Ramos (cell line): ENCODE measurements around the gene SLC22A4.

Experiments used
- in situ Hi-C: fragments of 300-500 bp; cut with MboI; formaldehyde crosslinking; loops from one replicate; pipeline ENCODE4 v1.14.3; 2022; ENCODE audit warnings: low sequenced_read_pairs; ENCODE audit not compliant: unreplicated experiment

Gene SLC22A4

DNA sequence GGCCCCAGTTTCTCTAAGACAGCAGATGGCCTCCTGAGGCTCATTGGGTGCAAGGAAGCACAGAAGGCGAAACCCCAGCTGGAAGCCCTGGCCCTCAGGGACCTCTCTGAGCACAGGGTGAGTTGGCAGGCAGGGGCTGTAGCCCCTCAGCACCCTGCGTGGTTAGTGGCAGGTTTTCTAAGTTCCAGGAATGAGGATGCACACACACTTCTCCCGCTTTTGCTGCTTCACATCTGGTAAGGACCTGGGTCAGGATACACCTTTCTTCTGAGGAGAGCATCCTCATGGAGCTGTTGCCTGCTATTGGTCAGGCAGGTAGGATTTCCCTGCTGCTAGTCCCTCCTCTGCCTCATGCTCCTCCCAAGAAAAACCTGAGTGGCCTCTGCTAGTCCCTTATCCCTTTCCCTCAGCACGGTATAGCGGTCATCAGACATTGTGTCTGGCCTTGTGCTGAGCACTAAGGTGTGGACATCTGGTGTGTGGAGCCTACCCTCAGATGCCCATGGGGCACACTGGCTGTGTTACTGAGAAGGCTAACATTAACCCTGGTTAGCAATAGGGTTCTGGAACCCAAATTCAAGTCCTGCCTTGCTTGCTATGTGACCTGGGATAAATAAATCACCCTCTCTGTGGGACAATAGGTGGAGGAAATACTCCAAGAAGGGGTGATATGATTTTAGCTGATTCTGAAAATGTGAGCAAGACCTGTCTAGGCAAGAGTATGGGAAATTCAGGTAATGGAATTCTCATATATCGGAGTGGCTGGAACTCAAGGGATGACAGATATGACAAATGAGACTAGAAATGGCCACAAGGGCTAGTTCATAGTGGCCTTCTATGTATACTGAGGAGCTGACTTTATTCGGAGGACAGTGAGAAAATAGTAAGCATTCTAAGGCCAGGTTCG, 1.6 kb downstream of the SLC22A4 start:
- in situ Hi-C loops: no loop called here

DNA sequence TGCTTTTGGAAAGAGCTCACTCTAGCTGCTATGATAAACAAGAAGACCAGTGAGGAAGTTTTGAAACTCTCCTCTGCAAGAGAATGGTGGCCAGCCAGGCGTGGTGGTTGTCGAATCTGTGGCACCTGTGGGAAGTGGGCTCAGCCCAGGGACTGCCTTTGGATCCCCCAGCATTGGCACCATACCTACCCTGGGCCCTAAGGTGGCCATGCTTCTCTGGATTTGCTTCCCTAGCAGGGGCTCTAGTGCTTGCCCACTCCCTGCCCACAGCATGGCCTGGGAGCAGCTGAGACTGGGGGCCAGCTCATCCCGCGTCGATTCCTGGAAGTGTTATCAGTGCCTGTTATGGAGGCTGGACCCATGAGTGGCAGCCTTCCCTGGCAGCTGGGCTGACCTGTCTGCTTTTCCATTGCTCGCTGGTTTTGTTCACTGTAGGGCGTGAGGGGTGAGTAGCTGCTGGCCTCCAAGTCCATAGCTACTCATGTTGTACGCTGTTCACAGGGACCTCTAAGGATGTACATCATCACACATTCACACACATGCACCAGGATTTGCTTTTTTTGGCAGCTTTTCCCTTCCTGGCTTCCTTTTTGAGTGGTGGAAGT, 2.3 kb downstream of the SLC22A4 start:
- in situ Hi-C loops: no loop called here

DNA sequence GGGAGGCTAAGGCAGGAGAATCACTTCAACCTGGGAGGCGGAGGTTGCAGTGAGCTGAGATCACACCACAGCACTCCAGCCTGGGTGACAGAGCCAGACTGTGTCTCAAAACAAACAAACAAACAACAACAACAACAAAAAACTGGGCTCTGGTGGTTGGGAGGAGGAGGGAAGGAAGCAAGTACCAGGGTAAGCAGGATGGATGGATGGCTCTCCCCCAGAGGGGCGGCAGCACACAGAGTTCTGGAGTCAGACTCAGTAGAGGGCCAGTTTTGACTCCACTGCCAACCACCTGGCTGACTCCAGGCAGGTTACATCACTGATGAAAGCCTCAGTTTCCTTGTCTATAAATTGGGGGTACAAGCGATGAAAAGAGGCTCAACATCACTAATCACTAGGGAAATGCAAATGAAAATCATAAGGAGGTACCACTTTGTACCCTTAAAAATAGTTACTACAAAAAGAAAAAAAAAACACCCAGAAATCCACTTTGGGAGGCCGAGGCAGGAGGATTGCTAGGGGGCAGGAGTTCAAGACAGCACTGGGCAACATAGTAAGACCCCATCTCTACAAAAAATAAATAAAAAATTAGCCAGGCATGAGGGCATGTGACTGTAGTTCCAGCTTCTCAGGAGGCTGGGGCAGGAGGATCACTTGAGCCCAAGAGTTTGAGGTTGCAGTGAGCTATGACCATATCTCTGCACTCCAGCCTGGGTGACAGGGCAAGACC, 3.2 kb downstream of the SLC22A4 start:
- in situ Hi-C loops: no loop called here

DNA sequence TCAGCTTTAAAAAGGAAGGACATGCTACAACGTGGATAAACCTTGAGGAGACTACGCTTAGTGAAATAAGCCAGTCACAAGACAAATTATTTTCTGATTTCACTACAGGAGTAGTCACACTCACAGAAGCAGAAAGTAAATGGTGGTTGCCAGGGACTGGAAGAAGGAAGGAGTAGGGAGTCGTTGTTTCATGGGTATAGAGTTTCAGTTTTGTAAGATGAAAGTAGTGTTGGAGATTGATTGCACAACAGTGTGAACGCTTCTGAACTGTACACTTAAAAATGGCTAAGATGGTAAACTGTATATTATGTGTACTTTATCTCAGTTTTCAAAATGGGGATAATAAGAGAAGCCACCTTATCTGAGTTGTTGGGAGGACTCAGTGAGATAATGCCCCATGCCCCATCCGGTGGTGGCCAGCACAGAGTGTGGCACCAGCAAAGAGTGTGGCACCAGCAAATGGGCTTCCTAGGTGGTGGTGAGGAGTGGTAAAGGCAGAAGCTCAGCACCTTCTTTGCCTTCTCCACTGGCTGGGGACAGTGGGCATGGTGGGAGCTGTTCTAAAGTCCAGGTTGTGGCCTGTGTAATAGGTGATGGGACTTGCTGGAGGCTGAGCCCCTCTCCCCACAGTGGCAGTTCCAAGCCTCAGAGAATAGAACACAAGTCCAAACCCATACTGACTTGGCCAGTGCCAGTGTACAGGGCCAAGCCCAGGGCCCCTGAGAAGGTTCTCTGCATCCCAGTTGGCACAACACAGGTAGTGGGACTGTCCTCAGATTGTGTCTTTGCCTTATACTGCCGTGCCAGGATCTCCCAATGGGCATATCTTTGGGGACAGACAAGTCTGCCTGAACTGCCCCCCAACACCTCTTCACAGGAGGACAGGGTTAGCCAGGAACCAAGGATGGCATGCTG, 4.4 kb downstream of the SLC22A4 start:
- in situ Hi-C loops: no loop called here

DNA sequence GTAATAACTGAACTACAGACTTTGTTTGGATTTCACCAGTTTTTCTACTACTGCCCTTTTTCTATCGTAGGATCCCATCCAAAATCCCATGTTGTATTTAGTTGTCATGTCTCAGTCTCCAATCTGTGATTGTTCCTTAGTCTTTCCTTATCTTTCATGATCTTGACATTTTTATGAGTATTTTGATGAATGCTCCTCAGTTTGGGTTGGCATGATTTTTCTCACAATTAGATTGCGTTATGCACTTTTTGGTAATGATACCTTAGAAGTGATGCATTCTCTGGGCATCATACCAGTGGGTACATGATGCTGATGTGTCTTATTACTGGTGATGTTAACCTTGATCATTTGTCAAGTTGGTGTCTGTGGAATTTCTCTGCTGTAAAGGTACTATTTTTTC, 5.7 kb downstream of the SLC22A4 start:
- in situ Hi-C loops: no loop called here

DNA sequence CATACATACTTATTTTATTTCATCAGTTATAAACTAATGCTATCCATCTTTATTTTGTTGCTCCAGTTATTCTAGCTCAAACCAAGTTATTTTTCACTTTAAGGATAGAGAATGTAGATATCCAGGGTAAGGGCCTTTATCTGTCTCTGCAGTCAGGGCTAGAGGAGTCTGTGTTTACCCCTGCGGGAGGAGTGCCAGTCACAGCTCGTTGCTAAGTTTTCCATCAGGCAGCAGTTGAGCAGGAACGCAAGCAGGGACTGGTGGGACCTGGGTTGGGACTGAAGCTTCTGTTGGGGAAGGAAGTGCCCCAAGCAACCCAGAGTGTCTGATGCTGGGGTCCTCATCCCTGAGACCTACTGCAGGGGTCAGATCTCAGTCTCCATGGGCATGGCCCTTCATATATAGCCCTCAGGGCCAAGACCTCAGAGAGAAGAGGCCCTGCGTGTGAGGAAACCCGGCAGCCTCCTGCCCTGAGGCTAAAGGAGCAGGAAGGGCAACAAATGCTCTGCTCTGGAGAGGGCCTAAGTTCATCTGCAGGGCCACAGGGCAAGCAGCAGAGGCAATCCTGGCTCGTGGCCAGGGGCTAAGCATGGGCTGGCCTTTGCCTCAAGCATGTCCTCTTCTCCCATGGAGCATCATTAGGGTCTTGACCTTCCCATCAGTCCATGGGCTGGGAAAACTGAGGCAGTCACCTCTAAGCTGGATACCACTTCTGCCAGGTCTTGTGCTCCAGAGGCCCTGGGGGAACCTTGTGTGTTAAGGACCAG, 6.6 kb downstream of the SLC22A4 start:
- in situ Hi-C loops: no loop called here

DNA sequence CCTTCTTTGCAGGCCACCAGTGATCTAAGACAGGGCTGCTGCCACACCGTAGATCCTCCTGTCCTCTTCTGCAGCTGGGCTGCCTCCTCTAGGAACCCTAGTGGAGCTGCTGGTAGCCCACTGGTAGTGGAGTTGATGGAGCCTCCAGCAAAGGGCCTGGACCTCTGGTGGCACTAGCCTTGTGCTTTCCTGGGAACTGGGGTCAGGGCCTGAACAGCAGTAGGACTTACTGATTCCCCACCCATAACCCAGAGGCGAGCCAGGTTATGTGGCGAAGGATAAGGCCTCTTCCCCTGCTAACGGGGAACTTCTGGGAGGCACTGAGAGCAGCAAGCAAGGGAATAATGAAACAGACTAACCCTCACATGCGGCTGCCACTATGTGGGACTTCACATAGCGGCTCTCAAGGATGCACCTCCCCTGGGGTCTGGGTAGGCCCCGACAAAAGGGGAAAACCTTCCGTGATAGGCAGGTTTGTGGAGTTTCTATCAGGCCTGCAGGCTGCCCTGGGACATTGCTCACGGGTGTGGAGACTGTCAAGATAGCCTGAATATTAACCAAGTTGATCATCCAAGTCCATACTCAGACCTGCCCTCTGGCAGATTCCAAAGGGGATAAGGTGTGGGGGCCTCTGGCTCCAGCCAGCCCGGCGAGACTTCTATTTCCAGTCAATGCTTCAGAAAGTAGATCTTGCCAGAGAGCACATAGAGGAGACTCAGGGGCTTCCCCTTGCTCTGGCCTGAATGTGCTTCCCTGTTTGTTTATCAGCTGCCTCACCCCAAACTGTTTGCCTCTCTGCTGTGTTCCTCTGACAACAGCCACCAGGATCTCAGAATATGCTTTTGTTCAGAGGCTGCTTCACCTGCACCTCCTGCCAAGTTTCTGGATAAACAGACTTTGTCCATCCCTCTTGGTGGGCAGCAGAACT, 7.4 kb downstream of the SLC22A4 start:
- in situ Hi-C loops: no loop called here

DNA sequence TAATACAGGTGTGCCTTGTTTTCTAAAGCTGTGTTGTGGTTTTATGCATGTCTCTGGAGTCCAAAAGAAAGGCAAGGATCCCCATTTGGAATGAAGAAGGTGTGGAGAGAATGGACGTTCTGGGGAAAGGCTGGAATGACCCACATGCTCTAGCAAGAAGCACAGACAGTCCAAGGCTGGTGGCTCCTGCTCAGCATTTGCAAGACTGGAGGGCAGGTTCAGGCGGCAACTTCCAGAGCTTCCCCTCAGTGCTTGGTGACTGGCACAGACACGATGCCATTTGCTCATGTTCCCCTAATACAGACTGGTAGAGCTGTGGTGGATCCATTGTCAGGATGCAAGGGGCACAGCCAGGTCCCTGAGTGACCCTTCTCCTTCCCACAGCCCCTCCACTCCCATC, 8.2 kb downstream of the SLC22A4 start:
- in situ Hi-C loops: no loop called here

DNA sequence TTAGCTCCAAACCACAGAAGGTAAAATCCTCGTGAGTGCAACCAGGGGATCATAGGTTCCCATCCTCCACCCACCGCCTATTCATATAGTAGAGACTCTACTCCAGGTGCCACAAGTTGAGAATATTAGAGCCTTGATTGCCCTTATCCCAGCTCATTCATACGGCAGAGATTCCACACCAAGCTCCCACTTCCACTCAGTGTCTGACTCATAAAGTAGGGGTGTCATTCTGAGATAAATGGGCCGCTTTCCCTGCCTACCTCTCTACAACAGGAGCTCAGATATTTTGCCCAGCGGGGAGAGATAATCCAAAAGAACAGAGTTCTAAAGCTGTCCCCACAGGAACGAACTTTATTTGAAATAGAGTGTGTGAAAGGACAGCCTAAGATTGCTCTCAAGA, 9.4 kb downstream of the SLC22A4 start:
- in situ Hi-C loops: no loop called here

DNA sequence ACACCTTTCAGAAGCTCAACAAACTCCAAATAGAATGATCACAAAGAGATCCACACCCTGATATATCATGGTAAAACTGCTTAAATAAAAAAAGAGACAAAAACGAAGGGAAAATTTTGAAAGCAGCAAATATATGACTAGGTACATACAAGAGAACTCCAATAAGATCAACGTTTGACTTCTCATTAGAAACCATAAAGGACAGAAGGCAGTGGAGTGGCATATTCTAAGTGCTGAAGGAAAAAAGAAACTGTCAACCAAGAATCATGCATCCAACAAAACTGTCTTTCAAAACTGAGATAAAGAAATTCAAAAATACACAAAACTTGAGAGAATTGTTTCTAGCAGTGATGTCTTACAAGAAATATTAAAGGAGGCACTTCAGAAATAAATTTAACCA, 11.2 kb downstream of the SLC22A4 start:
- in situ Hi-C loops: no loop called here

DNA sequence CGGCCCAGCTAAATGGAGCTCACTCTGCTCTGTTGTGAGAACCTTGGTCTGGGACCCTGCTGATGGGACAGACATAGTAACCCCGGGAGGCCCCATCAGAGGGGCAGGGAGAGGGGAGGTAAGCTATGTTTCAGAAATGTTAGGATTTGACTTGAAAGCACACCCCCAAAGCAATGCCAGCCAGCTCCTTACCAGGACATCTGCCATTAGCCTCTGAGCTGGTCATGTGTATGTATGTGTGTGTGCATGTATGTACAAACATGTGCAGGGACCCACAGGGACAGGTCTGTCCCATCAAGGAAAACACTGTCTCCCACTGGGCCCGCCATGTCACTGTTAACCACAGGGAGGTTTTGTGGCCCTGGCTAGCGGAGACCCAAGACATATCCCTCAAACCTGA, 14.5 kb downstream of the SLC22A4 start:
- in situ Hi-C loops: no loop called here

DNA sequence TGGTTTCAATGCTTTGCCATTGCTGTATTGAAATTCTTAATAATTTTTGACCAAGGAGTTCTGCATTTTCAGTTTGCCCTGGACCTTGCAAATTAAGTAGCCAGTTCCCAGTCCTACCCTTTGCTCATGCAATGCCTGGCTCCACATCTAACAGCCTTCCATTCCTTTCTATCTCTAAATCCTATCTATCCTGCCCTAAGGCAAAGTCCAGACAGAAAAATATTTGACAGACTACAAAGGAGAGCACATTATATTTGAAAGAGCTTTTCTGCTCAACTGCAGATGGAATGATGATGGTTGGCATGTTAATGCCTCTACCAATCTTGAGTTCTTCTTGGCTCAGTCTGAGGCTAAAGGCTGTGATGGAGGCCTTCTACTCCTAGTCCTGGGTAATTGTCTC, 15.5 kb downstream of the SLC22A4 start:
- in situ Hi-C loops: no loop called here

DNA sequence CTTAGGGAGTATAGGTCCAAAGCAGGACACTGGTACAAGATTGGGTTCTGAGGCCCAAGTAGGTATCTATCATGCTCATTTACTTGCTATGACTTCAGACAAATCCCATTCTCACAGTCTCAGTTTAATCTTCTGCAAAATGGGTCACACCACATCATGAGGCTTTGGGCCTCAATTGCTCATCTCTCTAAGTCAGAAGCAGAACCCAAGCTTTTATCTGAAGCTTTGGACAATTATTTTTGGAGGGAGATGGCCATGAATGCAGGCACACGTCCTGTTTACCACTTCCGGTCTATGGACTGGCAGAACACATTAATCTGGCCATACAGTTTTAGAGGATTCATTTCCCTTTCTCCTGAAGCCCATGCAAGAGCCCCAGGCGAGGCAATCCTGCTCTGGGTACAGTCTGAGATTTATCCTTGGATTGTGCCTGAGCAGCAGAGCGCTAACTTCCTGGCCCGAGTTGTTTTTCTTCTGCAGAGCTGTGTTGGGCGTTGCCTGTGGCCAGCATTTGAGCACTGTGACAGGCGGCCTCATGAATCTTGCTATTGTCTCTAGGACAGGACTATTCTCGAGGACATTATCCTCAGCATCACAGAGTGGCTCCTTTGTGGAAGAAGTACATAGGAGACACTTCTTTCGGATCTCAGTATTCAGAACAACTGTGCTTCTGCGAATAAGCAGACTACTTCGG, 16.1 kb downstream of the SLC22A4 start:
- in situ Hi-C loops: no loop called here

DNA sequence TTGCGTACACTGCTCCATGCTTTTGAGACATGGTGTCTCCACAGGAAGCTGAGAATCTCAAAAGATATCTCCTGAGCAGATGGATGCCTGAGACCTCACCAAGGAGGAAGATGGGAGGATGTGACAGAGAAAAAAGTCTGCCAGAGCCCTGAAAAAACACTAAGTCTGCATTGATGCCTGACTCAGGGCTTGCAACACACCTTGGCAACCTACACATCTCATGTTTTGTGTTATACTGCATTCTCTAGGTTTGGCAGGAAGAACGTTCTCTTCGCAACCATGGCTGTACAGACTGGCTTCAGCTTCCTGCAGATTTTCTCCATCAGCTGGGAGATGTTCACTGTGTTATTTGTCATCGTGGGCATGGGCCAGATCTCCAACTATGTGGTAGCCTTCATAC, 19.2 kb downstream of the SLC22A4 start:
- in situ Hi-C loops: no loop called here

DNA sequence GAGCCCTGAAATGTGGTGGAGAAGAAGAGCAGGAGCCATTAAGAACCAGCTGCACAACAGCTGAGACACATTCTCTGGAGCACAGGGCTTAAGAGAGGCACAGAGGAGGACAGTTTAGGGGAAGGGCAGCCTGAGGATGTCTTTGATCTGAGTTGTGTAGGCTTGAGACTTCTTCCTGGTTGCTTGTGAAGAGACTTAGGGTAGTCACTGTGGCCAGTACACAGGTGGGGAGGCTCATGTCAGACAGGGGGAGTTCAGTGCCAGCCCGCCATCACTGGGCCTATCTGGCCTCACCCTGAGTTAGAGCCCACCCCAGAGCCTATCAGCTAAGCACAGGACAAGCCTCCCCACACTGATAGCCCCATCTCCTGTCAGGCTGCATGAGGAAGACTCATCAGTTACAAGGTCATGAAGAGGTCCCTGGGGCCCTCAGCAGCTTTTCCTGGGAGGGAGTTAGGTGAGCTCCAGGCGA, 19.8 kb downstream of the SLC22A4 start:
- in situ Hi-C loops: no loop called here

DNA sequence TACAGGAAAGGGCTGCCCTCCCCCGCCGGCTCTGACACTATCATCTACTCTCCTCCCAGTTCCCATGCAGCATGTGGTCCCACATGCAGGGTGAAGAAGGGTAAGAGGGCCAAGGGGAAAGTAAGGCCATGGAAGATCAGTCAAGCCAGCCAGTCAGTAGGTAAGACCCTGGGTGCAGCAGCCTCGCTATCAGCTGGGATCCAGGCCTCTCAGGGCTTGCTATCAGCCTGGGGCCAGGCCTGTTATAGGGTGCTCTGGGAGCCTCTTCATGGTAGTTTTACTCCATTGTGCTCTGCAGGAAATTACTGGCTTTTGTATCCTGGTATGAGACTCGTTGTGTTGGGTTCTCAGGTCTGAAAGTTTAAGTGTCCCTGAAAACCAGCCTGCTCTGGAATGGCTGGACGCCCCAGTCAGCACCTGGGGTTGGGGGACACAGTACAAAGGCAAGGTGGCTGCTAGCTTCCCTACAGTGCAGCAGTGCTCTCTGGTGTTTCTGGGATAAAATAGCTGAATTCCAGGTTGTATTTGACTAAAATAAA, 21.4 kb downstream of the SLC22A4 start:
- in situ Hi-C loops: no loop called here

DNA sequence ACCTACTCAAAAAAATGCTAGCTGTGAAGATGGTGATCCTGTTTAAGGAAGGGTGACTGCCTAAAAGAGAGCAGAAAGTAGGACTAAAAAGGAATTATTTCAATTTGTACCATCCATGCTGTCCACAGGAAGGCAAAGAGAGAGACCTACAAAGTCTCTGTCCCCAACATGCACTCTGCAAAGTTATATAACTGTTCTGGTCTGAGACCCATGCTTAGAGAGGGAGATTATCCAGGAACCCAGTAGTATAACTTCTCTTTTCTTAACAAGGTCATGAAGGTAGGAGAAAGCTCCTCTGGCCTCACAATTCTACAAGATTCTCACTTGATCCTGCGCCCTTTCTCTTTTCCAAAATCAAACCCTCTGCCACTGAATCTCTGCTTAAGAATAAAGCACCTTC, 25.8 kb downstream of the SLC22A4 start:
- in situ Hi-C loops: no loop called here
